ENCODE results near the gene LGMN. TPM values are rescaled to one million over a fixed set of nuclear protein-coding genes. Genes with fewer than 3 reads are reported as not detected.
A peak's percentile ranks its signal among the peaks of the same experiment; 100 is the strongest.

Gene LGMN
- total RNA-seq, 2 donors from 2014 or later, result 71.1 to 105 TPM

DNA sequence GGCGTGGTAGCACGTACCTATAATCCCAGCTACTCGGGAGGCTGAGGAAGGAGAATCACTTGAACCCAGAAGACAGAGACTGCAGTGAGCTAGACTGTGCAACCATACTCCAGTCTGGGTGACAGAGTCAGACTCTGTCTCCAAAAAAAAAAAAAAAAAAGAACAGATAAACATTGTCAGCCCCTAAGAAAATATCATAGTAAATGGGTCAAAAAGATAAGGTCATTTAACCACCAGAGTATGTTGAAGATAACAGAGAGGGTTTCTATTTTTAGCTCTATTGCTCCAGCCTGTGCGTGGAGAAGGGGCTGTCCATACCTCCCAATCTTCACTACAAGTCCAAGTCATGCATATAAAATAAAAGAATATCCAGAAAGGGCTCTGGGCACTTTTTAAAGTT lies 15.4 kb downstream of the LGMN start:
- DNase-seq (ENCODE audit: low spot score), result no peak
- intact Hi-C loops (cut with DNase I), result no loop called here

DNA sequence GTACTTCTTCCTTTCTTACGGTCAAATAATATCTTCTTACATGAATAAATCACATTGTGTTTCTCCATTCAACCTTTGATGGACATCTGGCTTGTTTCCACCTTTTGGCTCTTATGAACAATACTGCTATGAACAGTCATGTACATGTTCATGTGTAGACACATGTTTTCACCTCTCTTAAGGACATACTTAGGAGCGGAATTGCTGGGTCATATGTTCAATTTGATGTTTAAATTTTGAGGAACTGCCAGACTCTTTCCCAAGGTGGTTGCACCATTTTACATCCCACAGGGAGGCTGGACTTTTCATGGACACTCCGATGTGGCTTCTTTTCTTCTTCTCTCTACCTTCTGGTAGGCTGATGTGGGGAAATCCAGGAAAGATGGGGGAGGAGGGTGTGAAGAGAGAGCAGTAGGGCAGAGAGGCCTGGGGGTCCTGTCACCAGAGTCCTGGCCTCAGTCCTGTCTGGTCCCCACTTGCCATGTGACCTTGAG lies 16.8 kb downstream of the LGMN start:
- DNase-seq (ENCODE audit: low spot score), result peak; percentile 29
- intact Hi-C loops (cut with DNase I), result no loop called here

DNA sequence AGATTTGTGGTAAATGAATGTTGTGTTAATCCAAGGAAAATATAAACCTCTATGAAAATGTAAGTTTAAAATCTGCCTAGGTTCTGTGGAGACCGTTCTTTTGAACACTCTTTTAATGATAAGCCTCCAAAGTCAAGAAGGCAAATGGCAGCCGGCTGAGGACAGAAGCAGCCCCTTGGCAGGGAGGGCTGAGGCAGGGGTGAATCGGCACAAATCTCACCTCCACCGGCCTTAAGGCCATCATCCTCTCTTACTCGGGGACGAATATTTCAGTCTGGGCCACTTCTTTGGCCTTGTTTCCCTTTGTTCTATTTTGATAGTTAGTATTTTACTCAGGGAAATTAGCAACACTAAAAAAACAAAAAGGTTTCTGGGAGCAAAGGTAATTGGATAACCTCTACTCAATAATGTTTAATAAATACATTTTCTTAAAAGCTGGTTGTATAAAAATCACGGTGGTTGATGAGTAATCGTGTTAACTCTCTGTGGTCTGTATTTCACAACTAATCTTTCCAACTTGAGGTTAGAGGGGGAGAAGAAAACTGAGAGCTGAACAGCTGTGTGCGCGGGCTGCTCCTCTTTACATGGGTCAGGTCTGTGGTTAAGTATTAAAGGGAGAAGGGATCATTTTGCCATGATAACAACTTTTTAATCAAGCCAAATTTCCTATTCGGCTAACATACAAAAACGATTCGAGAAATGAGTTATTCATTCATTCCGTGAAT lies 18.6 kb downstream of the LGMN start:
- intact Hi-C loops (cut with DNase I), result no loop called here

DNA sequence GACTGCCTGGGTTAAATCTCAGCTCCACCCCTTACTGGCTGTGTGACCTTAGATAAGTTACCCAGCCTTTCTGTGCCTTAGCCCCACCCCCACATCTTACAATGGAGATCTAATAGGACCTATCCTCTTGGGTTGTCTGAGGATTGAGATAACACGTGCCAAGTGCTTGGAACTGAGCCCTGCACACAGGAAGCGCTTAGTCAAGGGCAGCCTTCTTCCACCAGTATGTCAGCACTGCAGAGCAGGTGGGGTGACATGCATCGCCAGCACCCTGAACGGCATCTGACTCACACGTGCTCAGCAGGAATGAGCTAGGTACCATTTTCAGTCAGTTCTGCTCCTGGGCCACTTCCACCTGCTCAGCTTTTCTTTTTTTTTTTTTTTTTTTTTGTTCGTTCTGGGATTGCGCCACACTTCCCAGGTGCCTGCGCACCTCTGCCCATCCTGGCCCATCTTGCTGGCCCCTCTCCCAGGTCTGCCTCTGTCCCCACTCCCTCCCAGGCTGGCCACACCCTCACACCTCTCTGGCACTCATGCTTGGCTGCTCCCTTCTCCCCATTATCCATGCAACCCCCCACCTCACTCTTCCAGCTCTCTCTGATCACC lies 19.6 kb downstream of the LGMN start:
- intact Hi-C loops (cut with DNase I), result no loop called here
- DNase-seq (ENCODE audit: low spot score), result peak; percentile 58

More for the DNA sequence above, 18.6 kb downstream of the LGMN start:
- DNase-seq (ENCODE audit: low spot score), result peak; percentile 28

DNA sequence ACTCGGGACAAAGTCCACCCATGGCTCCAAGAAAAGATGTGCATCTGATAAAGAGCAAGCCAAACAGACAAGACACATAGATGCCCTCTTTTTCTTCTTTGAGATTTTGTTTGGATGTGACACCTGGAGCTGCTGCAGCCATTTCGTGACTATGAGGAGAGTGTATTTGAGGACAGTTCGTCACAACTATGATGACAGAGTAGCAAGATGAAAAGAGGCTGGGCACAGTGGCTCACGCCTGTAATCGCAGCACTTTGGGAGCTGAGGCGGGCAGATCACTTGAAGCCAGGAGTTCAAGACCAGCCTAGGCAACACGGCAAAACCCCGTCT lies 21.5 kb downstream of the LGMN start:
- intact Hi-C loops (cut with DNase I), result no loop called here
- DNase-seq (ENCODE audit: low spot score), result peak; percentile 26

DNA sequence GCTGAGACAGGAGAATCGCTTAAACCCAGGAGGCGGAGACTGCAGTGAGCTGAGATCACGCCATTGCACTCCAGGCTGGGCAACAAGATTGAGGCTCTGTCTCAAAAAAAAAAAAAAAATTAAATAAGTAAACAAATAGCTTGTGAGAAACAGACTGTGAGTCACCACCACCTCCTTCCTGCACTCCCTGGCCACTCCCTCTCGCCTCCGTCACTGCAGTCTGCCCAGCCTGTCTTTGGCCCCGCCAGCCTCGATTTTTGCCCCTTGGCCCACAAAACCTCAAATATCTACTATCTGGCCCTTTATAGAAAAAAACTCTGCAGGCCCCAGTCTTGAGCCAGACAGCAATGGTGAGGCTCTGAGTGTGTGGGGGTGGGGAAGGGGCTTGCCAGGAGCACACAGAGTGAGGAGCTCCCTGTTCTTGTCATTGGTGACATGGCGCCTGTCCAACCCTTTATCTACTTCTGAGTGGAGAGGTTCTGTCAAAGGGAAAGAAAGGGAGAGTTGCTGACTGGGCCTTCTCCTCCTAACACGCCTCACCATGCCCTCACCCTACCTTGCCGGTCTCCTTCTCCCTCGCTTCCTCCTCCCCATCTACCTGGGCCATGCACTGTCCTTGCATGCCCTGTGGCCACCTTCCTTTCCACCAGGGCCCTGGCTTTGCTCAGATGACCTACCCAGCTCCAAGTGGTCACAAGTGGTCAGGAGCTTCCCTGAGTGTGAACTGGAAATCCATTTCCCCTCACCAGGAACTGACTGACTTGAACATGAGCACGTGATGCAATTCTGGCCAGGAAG lies 22.1 kb downstream of the LGMN start:
- intact Hi-C loops (cut with DNase I), result no loop called here
- peak; percentile 92 for DNase-seq (ENCODE audit: low spot score)

DNA sequence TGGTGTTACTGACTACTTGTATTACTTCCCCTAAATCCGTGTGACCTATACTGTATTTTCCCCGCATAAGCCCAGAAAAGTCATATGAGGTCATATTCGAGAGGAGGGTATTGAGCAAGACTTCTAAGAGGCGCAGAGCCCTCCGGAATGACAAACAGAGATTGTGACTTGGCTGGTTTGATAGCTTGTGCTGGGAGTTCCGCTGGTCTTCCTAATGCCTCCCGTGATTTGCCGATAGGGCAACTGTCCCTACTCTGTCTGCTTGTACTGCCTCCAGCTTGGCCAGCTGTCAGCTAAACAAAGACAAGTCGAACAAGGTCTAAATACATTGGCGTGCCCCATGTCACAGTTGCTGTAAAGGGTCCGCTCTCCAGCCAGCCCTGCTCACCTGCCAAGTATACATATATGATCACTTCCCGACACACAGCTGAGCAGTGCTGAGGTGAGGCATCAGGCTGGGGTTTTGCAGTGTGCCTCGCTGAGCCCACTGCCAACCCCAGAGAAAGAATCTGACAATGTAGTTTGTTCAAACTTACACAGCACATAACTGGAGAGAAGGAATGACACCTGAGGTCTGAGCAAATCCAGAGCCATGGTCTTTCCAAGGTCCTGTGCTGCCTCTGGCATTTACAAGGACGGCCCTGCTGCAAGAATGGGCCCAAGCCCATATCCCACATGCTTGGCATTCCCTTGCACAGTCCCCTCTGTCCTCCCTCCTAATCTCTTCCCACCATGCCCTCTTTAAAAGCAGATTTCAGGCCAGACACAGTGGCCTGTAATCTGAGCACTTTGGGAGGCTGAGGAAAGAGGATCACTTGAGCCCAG lies 23.7 kb downstream of the LGMN start:
- intact Hi-C loops (cut with DNase I), result no loop called here
- peak; percentile 63 for DNase-seq (ENCODE audit: low spot score)

DNA sequence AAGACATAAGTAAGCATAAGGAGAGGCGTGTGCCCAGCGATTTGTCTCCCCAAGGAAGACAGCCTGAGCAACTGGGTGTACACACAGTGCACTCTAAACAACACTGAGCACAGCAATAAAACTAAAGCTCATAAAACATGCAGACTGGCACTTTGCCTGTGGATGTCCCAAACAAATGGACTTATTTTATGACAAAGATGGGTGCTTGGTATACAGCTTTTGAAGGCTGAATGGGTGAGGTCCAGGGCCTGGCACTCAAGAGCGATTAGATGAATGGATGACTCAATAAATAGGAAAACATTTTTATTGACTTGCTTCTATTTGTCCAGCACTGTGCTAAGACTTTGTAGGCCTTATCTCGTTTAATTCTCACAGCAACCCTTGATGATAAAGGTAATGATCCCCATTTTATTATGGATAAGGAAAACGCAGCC lies 28.5 kb downstream of the LGMN start:
- intact Hi-C loops (cut with DNase I), result loop anchor here in 1 of 2 donors (10.0 kb wide), 1 partner anchor 65 kb away; no protein-coding TSS in a partner anchor
- peak; percentile 56 for DNase-seq (ENCODE audit: low spot score)

DNA sequence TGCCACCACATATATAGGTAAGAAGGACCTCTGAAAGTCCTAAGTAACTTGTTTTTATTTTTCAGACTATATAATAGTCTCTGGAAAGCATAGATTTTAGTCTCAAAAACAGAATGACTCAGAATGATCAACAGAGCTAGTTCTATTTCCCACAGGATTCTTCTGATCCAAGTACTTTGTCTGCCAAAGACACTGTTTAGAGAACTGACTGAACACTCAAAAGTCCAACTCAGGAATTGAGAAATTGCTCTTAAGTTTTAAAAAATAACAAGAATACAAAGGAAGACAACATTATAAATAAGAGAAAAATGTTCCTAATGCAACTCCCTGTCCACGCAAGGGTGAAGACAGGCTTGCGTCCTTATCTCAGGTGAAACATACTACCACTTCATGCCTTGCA lies 29.0 kb downstream of the LGMN start:
- intact Hi-C loops (cut with DNase I), result loop anchor here in 1 of 2 donors (10.0 kb wide), 1 partner anchor 65 kb away; no protein-coding TSS in a partner anchor
- no peak for DNase-seq (ENCODE audit: low spot score)

DNA sequence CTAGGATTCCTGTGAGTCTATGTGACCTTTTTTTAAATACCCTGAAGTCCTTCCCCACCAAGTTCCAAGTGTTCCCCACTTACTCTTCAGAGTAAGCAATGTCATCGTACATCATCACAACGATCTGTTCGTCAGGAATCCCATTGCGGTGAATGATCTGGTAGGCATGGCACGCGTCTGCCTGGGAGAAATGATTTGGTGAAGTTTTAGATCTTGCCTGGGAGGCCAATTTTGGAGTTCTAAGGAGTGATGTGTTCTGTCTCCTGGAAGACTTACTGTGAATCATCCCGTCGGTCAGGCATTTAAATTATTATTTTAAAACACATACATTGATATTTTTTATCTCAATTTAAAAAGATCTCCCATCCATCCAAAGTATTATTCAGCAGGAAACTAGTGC lies 29.8 kb downstream of the LGMN start:
- intact Hi-C loops (cut with DNase I), result loop anchor here in 1 of 2 donors (10.0 kb wide), 1 partner anchor 66 kb away; no protein-coding TSS in a partner anchor
- DNase-seq (ENCODE audit: low spot score), result no peak

DNA sequence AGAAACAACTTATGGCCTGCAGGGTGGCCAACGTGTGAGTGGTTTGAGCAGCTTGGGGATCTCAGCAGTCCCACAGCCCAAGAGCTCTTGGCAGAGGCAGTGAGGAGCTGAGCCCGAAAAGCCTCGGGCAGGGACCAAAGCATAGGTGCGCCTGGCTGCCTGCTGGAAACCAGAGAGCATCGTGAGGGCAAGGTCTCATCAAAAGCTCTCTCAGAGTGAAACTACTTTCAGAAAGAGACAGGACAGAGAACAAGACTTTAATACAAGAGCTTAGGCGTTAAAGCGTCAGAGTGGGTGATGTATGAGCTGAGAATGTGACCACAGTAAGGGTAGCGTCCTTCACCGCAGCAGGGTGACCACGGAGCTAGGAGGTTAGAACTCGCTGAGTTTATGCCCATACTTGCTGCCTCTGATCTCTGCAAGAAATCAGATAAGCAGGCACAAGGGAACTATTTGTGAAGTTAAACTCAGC lies 30.8 kb downstream of the LGMN start:
- no peak for DNase-seq (ENCODE audit: low spot score)
- intact Hi-C loops (cut with DNase I), result loop anchor here in 1 of 2 donors (10.0 kb wide), 1 partner anchor 67 kb away; no protein-coding TSS in a partner anchor

DNA sequence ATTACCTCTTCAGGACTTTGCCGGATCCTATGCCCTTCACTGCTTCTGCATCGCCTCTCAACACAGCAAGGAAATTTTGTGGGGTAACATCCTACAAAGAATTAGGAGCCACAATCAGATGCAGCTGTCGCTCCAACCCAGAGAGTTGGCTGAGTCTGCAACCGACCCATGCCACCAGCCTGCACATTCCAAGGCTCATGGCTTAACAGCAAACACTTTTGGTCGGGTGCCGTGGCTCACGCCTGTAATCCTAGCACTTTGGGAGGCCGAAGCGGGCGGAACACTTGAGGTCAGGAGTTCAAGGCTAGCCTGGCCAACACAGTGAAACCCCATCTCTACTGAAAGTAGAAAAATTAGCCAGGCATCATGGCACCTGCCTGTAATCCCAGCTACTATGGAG lies 32.3 kb downstream of the LGMN start:
- DNase-seq (ENCODE audit: low spot score), result no peak
- intact Hi-C loops (cut with DNase I), result loop anchor here in 1 of 2 donors (10.0 kb wide), 1 partner anchor 69 kb away; no protein-coding TSS in a partner anchor

DNA sequence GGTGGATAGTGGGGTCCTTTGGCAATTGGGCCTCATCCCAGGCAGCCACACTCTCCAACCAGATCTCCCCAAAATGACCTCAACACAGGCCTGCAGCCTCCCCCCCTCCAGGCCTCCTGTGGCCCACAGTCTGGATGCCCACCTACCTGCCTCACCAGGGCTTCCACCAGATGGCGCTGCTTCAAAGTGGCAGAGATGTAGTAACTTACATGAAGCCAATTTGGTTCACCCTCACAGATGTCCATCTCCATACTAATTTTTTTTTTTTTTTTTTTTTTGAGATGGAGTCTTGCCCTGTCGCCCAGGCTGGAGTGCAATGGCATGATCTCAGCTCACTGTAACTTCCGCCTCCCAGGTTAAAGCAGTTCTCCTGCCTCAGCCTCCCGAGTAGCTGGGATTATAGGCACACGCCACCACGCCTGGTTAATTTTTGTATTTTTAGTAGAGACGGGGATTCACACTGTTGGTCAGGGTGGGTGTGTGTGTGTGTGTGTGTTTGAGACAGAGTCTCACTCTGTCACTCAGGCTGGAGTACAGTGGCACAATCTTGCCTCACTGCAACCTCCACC lies 33.6 kb downstream of the LGMN start:
- DNase-seq (ENCODE audit: low spot score), result peak; percentile 91
- intact Hi-C loops (cut with DNase I), result loop anchor here (1.0 to 10.0 kb wide), 4 partner anchors 8 to 488 kb away; no protein-coding TSS in a partner anchor

DNA sequence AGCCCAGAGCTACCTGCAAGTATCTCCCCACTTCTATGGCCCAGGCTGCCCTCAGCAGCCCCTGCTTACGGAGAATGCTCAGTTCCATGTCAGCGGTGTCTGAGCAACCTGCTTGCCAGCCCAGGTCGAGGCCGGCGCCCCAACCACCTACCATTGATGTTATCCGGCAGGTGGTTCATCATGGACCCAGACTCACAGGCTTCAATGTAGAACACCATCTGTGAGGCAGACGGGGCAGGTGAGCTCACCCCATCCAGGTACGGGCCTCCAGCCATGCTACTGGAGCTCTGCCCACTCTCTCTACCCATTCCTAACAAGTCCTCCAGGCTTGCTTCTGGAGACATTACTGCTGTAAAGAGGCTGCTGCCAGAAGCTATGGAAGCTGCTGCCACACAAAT lies 35.8 kb downstream of the LGMN start:
- no peak for DNase-seq (ENCODE audit: low spot score)
- intact Hi-C loops (cut with DNase I), result loop anchor here (5.0 to 10.0 kb wide), 3 partner anchors 70 to 485 kb away; no protein-coding TSS in a partner anchor

DNA sequence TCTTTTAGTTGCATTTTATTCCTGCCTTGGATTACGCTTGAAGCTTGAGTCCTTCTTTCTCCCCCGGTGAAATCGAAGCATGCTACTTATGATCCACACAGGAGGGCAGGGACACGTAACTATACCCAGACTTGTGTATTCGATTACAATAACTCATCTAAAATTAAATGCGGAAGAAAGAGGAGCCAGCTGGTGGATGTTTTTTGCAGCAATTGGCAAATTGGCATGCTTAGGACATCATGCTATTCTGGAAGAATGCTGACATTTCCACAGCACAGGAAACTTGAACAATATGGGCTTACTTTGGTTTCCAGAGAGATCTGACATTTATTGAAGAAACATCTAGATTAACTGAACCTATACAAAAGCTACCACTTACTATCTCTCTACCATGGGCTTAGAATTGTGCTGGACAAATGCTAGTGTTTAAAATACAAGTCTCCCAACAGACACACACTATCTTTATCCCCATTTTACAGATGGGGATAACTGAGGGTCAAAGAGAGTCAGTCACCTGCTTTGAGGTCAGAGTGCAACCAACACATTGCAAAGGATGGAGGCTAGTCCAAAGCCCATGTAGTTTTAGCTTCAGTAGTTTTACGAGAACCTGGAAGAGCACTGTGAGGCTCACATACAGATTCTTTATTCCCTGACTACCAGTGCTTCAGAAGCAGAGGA lies 36.3 kb downstream of the LGMN start:
- DNase-seq (ENCODE audit: low spot score), result no peak
- intact Hi-C loops (cut with DNase I), result loop anchor here (5.0 to 10.0 kb wide), 3 partner anchors 70 to 485 kb away; no protein-coding TSS in a partner anchor

DNA sequence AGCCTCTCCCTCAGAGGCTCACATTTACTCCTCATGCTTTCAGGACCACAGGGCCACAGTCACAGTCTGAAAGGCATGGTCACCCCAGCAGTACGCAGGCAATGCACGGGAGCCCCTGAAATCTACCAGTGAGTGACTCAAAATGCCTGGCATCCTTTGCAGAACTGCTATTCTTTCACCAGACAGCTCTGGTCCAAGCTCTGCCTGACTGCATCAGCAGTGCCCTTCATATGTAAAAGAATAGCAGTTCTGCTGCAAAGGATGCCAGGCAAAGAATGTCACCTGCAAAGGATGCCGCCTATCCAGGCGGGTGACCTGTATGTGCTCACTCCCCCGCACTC lies 38.5 kb downstream of the LGMN start:
- no peak for DNase-seq (ENCODE audit: low spot score)
- intact Hi-C loops (cut with DNase I), result loop anchor here (5.0 to 10.0 kb wide), 3 partner anchors 72 to 483 kb away; no protein-coding TSS in a partner anchor

DNA sequence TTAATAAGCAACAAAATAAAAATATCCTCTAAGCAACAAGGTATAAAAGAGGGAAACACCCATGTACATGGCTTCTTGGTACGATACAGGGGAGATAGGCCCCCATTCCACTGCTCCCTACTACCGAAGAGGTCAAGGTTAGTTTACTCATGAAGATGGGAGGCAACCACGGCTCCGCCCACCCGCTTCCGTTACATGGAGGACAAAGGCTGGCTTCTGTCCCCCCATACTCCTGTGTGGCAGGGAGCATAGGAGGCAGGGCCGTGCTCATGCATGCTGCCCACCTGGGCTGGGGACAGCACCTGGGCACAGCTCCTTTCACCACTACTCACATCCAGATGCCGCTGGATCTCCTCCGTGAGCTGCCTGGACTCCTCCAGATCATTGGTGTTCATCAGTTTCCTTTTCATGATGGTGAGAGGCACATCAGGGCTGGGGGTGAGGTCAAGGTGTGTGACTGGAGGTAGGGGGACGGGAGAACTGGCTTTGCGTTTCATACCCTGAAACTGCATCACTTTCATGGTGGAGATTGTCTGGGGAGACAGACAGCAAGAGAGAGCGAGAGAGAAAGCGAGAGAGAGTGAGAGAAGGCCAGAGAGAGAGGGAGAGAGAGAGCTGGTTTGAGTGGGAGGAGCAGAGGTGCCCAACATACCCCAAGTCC lies 39.0 kb downstream of the LGMN start:
- intact Hi-C loops (cut with DNase I), result no loop called here
- peak; percentile 77 for DNase-seq (ENCODE audit: low spot score)
